Gastrocnemius medialis (tissue), 4 donors: ENCODE results near the gene IGFBP2.

Experiments used
- CTCF ChIP-seq, 5 experiments: fragments of 450-650 bp in 3 of 5; fragments of 200-600 bp in 2 of 5; sonication (generic) in 2 of 5; IDR thresholded peaks in 4 of 5; conservative IDR thresholded peaks in 1 of 5; 1 replicate in 4 of 5; 2 replicates in 1 of 5; pipeline ENCODE4 v1.5.1; 2016 to 2019; ENCODE audit warnings: antibody characterized with exemption in 5 of 5, mild to moderate bottlenecking in 3 of 5, moderate library complexity in 3 of 5
- POLR2A ChIP-seq, 2 donors: fragments of 450-650 bp; IDR thresholded peaks; one replicate each; pipeline ENCODE4 v1.6.1; 2017; ENCODE audit warnings: antibody characterized with exemption in 2 of 2, mild to moderate bottlenecking in 2 of 2, moderate library complexity in 2 of 2

GRCh38 chr2:216693414-216694080, 60.3 kb downstream of the IGFBP2 start:
- TF ChIP-seq CTCF (IDR thresholded peaks at IDR 0.05 in 4 of 5, conservative IDR thresholded peaks at IDR 0.05 in 1 of 5) (no peak), POLR2A (IDR thresholded peaks at IDR 0.05) (no peak)
